HepG2 (cell line): ENCODE results near the gene ITGB1. TPM values are rescaled to one million over a fixed set of nuclear protein-coding genes. Genes with fewer than 3 reads are reported as not detected.

Experiments used
- ELF3 ChIP-seq: IDR thresholded peaks from 2 replicates; pipeline ENCODE4 v1.6.1; 2016; ENCODE audit warnings: missing genetic modification reagents, missing compliant biosample characterization
- GATAD2A ChIP-seq: IDR thresholded peaks from 2 replicates; pipeline ENCODE4 v1.6.1; 2016
- IKZF4 ChIP-seq: sonication (generic); formaldehyde crosslinking; IDR thresholded peaks from 2 replicates; pipeline ENCODE4 v1.5.1; 2020; ENCODE audit warnings: borderline replicate concordance, mild to moderate bottlenecking, low read depth, missing genetic modification reagents; ENCODE audit errors: not compliant biosample characterization
- MYNN ChIP-seq: sonication (generic); formaldehyde crosslinking; IDR thresholded peaks from 2 replicates; pipeline ENCODE4 v1.4.0; 2020; ENCODE audit warnings: mild to moderate bottlenecking, low read depth, missing genetic modification reagents
- NCOA2 ChIP-seq: sonication (generic); formaldehyde crosslinking; IDR thresholded peaks from 2 replicates; pipeline ENCODE4 v1.8.0; 2022; ENCODE audit warnings: inconsistent platforms
- PTBP1 ChIP-seq: fragments of 200-400 bp; formaldehyde crosslinking; IDR thresholded peaks from 2 replicates; pipeline ENCODE4 v1.6.1; 2018; ENCODE audit warnings: low read length, low read depth; ENCODE audit not compliant: poor library complexity, severe bottlenecking
- SATB2 ChIP-seq: sonication (generic); formaldehyde crosslinking; IDR thresholded peaks from 2 replicates; pipeline ENCODE4 v1.5.0; 2020; ENCODE audit warnings: missing genetic modification reagents
- ZFP62 ChIP-seq: sonication (generic); formaldehyde crosslinking; IDR thresholded peaks from 2 replicates; pipeline ENCODE4 v1.4.0; 2020; ENCODE audit warnings: missing genetic modification reagents
- ZNF138 ChIP-seq: sonication (generic); formaldehyde crosslinking; IDR thresholded peaks from 2 replicates; pipeline ENCODE4 v1.5.0; 2020; ENCODE audit warnings: mild to moderate bottlenecking, low read depth, missing genetic modification reagents
- ZNF619 ChIP-seq: sonication (generic); formaldehyde crosslinking; IDR thresholded peaks from 2 replicates; pipeline ENCODE4 v1.4.0; 2020; ENCODE audit warnings: mild to moderate bottlenecking, missing genetic modification reagents
- polyA plus RNA-seq, 8 experiments: library from polyadenylated mRNA; depleted of rRNA in 3 of 8; stranded (reverse) in 7 of 8; unstranded in 1 of 8; fragments of >200 nt; fragmentation: Illumina TruSeq in 4 of 8; extraction: Trizol in 4 of 8; gene quantifications; 2 replicates each; pipeline versions ENCODE4 v1.2.1 to v1.2.3, GENCODE V29; 2011 to 2016; ENCODE audit warnings: low read depth in 4 of 8, missing spikeins in 1 of 8, mixed read lengths in 1 of 8; ENCODE audit not compliant: insufficient read depth in 1 of 8
- total RNA-seq, 5 experiments: library from RNA; depleted of rRNA; stranded (reverse); fragments of >200 nt; fragmentation: Illumina TruSeq; extraction: Trizol; gene quantifications; 2 replicates each; pipeline ENCODE4 v1.2.3, GENCODE V29; 2016; ENCODE audit warnings: low read depth in 1 of 5
- TF ChIP-seq, protein P1 (sequence below), 2 experiments: sonication (generic) in 1 of 2; formaldehyde crosslinking in 1 of 2; IDR thresholded peaks; 2 replicates each; pipeline versions ENCODE4 v1.4.0 to v1.6.1; 2016 to 2020; ENCODE audit warnings: borderline replicate concordance in 1 of 2, low read depth in 1 of 2, mild to moderate bottlenecking in 1 of 2, missing genetic modification reagents in 1 of 2
- TF ChIP-seq, protein P2 (sequence below): IDR thresholded peaks from 2 replicates; pipeline ENCODE4 v1.6.1; 2016; ENCODE audit warnings: missing biosample characterization, missing genetic modification reagents, low read depth
- TF ChIP-seq, protein P3 (sequence below): sonication (generic); formaldehyde crosslinking; IDR thresholded peaks from 2 replicates; pipeline ENCODE4 v1.4.0; 2020; ENCODE audit warnings: missing genetic modification reagents
- TF ChIP-seq, protein P4 (sequence below): IDR thresholded peaks from 2 replicates; pipeline ENCODE4 v1.6.1; 2018; ENCODE audit warnings: missing genetic modification reagents
- TF ChIP-seq, protein P5 (sequence below): sonication (generic); formaldehyde crosslinking; IDR thresholded peaks from 2 replicates; pipeline ENCODE4 v1.8.0; 2022; ENCODE audit warnings: mild to moderate bottlenecking, missing genetic modification reagents; ENCODE audit not compliant: insufficient replicate concordance
- TF ChIP-seq, protein P6 (sequence below): sonication (generic); formaldehyde crosslinking; IDR thresholded peaks from 2 replicates; pipeline ENCODE4 v1.8.0; 2022; ENCODE audit warnings: missing genetic modification reagents, mild to moderate bottlenecking, borderline replicate concordance

Gene ITGB1
- total and polyA plus RNA-seq, 2 of the 13 experiments (the other 11 are each of a cell fraction or from before 2014, with no cell fraction given): 190 to 204 TPM

DNA sequence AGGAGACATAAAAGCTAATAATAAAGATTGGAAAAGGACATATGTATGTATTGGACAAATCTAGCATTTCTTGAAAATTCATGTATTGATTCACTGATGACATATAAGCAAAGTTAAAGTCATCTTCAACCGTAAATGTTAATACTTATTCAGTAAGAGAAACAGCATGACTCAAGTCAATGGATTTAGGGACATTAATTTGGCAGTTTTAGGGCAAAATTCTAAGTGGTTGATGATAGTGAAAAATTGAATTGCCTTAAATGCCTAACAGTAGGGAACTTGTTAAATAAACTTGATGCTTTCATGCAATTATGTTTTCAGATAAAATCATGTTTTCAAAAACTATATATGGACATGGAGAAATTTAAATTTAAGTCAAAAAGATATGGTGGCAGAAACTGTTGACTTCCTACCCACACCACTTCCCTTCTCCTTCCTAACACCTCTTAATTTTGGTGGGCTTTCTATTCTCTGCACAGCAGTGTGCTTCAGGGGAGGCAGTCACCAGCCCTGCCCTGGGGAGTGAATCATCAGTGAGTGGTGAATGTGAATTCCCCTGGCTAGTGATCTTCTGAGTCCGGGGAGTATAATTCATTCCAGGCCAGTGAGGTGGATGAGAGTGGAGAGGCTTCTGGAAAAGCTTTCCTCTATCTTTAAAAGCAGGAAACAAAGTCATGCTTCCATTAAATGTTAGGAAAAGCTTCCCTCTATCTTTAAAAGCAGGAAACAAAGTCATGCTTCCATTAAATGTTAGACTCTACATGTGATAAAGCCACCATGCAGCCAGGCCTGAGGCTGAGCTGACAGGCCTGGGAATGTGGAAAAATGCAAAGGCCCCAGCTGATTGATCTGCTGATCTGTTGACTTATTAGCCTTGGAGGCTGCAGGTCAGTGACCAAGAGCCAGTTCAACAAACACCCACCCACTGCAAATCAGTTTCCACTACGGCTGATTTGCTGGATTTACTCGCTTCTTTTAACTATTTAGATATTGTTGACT lies 25.2 kb upstream of the ITGB1 start (continued):
- TF ChIP-seq, protein P1, sequence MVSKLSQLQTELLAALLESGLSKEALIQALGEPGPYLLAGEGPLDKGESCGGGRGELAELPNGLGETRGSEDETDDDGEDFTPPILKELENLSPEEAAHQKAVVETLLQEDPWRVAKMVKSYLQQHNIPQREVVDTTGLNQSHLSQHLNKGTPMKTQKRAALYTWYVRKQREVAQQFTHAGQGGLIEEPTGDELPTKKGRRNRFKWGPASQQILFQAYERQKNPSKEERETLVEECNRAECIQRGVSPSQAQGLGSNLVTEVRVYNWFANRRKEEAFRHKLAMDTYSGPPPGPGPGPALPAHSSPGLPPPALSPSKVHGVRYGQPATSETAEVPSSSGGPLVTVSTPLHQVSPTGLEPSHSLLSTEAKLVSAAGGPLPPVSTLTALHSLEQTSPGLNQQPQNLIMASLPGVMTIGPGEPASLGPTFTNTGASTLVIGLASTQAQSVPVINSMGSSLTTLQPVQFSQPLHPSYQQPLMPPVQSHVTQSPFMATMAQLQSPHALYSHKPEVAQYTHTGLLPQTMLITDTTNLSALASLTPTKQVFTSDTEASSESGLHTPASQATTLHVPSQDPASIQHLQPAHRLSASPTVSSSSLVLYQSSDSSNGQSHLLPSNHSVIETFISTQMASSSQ (IDR thresholded peaks at IDR 0.05; ENCODE audit: low read depth): no peak
- TF ChIP-seq, protein P1 (CRISPR knock-in tag; IDR thresholded peaks at IDR 0.05; ENCODE audit: borderline replicate concordance): no peak
- no peak for TF ChIP-seq ZNF138 (CRISPR knock-in tag)
- TF ChIP-seq ZNF619 (CRISPR knock-in tag): no peak
- TF ChIP-seq IKZF4 (CRISPR knock-in tag): no peak
- TF ChIP-seq ZFP62 (CRISPR knock-in tag): no peak
- peak; percentile 75 for TF ChIP-seq ELF3
- TF ChIP-seq NCOA2 (CRISPR knock-in tag): peak; percentile 49; the same call in 1 of the 2 replicates
- TF ChIP-seq, protein P2, sequence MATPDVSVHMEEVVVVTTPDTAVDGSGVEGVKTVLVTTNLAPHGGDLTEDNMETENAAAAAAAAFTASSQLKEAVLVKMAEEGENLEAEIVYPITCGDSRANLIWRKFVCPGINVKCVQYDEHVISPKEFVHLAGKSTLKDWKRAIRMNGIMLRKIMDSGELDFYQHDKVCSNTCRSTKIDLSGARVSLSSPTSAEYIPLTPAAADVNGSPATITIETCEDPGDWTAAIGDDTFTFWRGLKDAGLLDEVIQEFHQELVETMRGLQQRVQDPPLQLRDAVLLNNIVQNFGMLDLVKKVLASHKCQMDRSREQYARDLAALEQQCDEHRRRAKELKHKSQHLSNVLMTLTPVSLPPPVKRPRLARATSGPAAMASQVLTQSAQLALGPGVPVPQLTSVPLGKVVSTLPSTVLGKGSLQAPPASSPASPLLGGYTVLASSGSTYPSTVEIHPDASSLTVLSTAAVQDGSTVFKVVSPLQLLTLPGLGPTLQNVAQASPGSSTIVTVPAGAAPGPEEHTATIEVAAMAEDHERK (CRISPR knock-in tag): no peak
- peak; percentile 87 for TF ChIP-seq GATAD2A (CRISPR knock-in tag)
- TF ChIP-seq, protein P3, sequence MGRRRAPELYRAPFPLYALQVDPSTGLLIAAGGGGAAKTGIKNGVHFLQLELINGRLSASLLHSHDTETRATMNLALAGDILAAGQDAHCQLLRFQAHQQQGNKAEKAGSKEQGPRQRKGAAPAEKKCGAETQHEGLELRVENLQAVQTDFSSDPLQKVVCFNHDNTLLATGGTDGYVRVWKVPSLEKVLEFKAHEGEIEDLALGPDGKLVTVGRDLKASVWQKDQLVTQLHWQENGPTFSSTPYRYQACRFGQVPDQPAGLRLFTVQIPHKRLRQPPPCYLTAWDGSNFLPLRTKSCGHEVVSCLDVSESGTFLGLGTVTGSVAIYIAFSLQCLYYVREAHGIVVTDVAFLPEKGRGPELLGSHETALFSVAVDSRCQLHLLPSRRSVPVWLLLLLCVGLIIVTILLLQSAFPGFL (CRISPR knock-in tag): no peak
- no peak for TF ChIP-seq MYNN (CRISPR knock-in tag)
- TF ChIP-seq, protein P4, sequence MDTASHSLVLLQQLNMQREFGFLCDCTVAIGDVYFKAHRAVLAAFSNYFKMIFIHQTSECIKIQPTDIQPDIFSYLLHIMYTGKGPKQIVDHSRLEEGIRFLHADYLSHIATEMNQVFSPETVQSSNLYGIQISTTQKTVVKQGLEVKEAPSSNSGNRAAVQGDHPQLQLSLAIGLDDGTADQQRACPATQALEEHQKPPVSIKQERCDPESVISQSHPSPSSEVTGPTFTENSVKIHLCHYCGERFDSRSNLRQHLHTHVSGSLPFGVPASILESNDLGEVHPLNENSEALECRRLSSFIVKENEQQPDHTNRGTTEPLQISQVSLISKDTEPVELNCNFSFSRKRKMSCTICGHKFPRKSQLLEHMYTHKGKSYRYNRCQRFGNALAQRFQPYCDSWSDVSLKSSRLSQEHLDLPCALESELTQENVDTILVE (CRISPR knock-in tag): 0 out of 2 replicates have a peak, but pooled peaks have one; percentile 22
- TF ChIP-seq, protein P5, sequence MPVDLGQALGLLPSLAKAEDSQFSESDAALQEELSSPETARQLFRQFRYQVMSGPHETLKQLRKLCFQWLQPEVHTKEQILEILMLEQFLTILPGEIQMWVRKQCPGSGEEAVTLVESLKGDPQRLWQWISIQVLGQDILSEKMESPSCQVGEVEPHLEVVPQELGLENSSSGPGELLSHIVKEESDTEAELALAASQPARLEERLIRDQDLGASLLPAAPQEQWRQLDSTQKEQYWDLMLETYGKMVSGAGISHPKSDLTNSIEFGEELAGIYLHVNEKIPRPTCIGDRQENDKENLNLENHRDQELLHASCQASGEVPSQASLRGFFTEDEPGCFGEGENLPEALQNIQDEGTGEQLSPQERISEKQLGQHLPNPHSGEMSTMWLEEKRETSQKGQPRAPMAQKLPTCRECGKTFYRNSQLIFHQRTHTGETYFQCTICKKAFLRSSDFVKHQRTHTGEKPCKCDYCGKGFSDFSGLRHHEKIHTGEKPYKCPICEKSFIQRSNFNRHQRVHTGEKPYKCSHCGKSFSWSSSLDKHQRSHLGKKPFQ (CRISPR knock-in tag): no peak
- TF ChIP-seq, protein P6, sequence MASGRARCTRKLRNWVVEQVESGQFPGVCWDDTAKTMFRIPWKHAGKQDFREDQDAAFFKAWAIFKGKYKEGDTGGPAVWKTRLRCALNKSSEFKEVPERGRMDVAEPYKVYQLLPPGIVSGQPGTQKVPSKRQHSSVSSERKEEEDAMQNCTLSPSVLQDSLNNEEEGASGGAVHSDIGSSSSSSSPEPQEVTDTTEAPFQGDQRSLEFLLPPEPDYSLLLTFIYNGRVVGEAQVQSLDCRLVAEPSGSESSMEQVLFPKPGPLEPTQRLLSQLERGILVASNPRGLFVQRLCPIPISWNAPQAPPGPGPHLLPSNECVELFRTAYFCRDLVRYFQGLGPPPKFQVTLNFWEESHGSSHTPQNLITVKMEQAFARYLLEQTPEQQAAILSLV (CRISPR knock-in tag): no peak
- no peak for TF ChIP-seq PTBP1
- TF ChIP-seq SATB2 (CRISPR knock-in tag): no peak
